GM03348 (cell line): ENCODE data around the gene CHST14.

ENCODE experiments used
- DNase-seq: peaks from one replicate; pipeline ENCODE4 v3.0.0; 2012; ENCODE audit warnings: low spot score

Gene CHST14

DNA sequence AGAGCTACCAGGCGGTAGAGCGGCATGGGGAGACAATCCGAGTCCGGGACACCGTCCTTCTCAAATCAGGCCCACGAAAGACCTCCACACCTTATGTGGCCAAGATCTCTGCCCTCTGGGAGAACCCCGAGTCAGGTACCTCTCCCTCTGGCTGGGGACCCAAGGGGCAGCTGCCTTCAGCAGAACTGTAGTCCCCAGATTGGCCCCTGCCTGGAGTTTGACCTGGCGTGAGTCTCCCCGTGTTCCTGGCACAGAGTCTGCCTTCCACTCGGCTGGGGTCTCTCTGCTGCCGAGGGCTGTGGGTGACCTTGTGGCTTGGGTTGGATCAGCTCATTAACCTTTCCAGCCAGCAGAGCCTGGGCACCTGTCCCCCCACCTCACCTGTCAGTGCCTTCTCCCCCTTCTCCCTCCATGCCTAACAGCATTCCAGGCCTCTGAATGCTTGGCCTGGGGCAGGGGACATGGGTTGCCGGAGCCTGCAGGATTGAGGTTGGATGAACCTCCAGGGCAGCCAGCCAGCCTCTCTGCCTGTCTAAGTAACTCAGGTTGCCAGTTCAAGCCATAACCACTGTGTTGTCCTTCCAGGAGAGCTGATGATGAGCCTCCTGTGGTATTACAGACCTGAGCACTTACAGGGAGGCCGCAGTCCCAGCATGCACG is 6.8 kb upstream of the CHST14 start:
- DNase-seq, result no peak

DNA sequence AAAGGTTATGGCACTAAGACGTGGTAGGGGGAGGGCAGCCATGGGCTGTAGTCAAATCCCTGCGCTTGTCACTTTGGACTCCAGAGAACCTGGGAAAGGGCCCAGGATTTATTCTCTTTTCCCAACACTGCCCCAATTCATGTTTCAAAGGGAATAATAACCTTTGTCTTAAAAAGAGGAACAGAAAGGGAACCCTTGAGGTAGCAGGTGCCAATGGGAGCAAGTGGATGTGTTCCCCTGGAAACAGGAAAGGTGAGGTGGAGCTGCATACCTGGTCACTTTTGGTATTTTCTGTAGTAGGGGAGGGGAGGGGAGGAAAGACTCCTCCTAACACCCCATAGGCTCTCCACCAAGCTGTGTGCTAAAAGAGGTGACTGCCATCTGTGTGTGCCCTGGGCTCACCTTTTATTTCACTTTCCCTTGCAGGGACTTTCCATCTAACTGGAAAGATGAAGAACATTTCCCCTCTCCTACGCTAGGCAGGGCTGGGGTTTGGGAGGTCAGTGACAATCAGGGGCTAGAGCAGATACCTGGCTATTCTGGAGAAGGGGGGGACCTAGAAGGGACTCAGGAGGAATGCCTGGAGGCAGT is 6.1 kb upstream of the CHST14 start:
- no peak for DNase-seq

DNA sequence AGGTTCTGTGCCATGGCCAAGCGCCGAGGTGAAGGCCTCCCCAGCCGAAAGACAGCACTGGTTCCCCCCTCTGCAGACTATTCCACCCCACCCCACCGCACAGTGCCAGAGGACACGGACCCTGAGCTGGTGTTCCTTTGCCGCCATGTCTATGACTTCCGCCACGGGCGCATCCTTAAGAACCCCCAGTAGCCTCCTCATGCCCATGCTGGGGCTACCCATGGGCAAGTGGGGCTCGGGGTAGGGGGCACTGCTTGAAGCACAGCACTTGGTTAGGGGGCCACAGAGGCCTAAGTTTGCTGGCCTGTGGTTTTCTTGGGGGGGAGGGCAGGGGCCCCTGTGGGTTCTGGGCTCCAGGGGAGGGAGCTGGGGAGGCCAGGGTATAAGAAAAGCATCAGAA is 4.8 kb upstream of the CHST14 start:
- no peak for DNase-seq

DNA sequence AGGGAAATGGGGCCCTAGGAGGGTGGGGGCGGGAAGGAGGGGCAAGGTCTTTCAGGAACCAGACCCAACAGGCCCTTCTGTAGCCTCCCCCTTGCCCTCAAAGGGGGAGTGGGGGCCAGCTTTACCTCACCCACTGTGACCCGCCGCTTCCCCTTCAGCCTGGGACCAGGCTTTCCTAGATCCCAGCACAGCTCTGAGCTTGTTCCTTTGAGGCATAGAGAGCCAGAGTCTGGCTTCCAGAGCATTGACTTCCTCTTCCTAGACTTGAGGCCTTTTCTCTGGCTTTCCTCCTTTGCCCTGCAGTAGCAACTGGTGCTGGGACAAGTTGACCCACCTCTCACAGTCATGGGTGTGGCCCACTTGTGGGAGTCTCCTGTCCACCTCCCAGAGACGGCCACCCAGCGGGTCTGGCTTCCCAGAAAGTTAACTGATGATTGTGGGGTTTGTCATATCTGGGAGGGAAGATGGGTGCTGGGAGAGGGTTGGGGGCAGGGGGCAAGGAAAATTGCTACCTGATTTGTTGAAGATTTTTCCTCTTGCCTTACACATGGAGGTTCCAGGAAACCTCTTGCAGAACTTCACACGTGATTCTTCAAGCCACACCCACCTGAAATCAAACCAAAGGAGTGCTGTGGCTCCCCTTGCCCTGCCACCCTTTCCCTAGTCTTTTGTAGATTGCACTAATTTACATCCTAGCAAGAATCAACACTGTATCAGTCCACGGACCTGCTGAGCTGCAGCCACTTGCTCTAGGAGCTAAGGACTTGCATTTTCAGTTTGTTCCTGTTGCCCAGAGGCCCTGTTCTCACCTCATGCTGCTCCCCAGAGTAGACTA is 4.1 kb upstream of the CHST14 start:
- no peak for DNase-seq

DNA sequence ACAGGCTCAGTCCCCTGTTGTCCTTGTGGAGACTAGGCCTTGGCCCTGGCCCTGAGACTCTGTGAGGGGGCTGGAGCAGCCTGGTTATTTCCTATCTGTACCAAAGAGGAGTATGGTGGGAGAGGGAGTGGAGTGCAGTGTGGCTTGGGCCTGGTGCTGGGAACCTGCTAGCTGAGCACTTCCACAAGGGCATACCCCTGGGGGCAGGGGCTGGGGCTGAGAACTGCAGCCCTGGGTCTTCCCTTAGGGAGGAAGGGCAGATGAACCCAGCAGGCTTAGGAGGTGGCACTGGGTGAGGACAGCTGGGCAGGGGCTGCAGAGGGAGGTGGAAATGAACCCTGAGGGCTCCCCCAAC is 3.5 kb upstream of the CHST14 start:
- DNase-seq, result no peak

DNA sequence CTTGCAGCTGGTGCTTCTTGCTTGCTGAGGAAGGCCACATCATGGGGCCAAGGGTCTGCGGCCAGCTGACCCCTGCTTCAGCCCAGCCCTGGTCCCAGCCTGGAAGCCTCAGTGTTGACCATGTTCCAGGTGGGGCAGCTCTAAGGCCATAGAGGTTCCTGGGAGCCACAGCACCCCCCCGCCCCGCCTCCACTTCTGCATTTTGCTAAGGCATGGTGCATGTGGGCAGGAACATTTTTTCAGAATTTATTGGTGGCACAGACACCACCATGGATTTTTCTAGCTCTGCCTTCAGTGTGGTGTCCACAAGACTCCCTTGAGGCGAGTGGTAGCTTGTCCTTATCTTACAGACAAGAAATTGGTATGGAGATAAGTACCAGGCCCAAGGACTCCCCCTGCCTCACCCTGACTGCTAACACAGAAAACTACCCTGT is 1.9 kb upstream of the CHST14 start:
- no peak for DNase-seq

DNA sequence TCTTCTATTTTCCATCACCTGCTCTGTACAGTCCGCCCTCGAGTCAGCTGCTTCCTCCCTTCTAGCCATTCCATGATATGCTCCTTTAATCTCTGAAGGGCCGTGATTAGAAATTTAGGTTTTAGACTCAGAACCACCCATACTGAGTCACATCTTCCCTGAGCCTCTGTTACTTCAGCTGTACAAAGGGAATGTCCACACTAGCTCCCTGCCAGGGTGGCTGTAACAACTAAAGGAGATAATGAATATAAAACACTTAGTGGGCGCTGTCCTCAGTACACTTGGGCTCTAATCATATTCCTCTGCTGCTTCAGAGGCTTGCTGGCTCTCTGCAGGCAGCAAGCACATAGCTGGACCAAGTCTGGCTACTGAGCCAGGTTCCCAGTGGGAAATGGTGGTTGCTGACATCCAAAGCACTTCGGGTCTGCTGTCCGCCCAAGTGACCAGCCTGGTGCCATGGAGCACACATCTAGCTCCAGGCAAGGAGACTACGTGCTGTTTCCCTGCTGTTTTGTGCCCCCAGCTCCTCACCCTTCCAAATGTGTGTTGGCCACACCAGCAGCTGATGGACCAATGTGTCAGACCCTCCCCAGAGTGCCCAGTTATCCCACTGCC is 901 bp upstream of the CHST14 start:
- DNase-seq, result no peak

DNA sequence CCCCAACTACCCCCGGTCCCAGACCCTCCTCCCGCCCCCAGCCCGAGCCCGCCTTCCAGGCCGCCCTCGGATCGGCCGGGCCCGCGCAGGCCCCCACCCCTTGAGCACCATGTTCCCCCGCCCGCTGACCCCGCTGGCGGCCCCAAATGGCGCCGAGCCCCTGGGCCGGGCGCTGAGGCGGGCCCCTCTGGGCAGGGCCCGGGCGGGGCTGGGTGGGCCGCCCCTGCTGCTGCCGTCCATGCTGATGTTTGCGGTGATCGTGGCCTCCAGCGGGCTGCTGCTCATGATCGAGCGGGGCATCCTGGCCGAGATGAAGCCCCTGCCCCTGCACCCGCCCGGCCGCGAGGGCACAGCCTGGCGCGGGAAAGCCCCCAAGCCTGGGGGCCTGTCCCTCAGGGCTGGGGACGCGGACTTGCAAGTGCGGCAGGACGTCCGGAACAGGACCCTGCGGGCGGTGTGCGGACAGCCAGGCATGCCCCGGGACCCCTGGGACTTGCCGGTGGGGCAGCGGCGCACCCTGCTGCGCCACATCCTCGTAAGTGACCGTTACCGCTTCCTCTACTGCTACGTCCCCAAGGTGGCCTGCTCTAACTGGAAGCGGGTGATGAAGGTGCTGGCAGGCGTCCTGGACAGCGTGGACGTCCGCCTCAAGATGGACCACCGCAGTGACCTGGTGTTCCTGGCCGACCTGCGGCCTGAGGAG is 472 bp downstream of the CHST14 start:
- DNase-seq, result peak; percentile 57

DNA sequence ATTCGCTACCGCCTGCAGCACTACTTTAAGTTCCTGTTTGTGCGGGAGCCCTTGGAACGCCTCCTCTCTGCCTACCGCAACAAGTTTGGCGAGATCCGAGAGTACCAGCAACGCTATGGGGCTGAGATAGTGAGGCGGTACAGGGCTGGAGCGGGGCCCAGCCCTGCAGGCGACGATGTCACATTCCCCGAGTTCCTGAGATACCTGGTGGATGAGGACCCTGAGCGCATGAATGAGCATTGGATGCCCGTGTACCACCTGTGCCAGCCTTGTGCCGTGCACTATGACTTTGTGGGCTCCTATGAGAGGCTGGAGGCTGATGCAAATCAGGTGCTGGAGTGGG is 995 bp downstream of the CHST14 start:
- no peak for DNase-seq

DNA sequence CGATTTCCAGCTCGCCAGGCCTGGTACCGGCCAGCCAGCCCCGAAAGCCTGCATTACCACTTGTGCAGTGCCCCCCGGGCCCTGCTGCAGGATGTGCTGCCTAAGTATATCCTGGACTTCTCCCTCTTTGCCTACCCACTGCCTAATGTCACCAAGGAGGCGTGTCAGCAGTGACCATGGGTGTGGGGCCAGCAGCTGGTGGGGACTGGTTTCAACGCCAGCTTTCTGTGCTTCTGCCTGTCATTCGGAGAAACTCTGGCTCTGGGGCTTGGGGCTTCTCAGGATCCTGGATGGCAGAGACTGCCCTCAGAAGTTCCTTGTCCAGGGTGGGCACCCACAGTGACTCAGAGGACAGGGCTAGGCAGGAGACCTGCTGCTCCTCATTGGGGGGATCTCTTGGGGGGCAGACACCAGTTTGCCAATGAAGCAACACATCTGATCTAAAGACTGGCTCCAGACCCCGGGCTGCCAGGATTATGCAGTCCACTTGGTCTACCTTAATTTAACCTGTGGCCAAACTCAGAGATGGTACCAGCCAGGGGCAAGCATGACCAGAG is 1.5 kb downstream of the CHST14 start:
- no peak for DNase-seq

DNA sequence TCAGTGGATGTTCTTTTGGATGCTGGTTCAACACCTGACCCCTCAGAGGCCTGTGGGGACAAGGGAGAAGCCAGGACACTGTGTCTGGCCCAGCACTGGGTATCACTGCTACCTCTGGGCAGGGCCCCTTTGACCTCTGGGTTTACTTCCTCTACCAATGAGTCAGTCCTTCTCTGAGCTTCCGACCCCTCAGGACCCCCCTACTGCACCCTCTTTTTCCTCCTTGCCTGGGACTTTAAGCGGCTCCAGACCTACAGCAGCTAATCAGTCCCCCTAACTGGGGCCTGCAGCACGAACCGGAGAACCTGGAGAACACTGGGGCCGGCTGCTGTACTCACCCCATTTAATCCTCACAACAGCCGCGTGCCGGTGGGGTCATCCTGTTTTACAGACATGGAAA is 3.8 kb downstream of the CHST14 start:
- no peak for DNase-seq

DNA sequence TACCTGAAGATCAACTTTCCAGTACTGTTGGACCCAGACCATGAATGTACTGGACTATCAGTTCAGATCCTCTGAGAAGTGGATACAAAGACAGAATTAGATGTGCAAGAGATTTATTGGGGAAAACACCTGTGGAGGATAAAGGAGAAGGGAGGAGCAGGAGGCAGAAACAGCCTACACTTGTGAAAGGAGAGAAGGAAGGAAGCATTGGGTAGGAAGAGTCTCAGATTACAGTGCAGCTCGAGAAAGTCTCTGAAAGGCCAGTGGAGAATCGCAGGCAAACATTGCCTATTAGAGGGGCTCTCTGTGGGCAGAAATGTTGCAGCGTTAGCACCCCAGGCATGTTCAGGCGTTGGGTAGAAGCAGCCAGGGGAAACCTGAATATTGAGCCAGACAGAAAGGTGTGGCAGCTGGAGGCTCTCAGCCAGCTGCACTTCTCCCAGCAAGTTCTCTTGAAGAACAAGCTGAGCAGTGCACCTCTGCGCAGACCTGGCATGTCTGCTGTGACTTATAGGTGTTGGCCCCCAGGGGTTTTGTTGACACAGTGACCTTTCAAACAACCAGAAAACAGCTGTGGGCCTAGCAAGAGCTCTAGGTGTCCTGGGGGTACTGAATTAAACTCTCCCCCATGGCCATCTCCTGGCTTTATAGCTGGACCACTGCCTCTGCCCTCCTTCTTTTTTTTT is 7.0 kb downstream of the CHST14 start:
- no peak for DNase-seq

DNA sequence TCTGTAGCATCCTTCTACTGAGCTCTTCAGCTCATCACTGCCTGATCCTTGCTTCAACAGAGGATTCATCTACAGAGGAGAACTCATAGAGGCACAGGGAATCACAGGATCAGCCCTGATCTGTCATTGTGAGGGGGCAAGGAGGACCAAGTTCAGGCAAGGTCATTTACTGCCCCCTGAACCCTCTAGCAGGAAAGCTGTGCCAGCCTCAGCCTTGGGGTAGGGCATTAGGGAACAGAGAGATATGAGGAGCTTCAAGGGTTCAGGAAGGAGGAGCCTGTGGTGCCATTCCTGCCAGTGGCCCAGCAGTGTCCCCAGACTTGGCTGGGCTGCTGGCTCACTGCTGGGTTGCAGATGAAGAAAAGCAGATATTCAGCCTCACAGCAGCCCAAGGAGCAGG is 8.2 kb downstream of the CHST14 start:
- no peak for DNase-seq

DNA sequence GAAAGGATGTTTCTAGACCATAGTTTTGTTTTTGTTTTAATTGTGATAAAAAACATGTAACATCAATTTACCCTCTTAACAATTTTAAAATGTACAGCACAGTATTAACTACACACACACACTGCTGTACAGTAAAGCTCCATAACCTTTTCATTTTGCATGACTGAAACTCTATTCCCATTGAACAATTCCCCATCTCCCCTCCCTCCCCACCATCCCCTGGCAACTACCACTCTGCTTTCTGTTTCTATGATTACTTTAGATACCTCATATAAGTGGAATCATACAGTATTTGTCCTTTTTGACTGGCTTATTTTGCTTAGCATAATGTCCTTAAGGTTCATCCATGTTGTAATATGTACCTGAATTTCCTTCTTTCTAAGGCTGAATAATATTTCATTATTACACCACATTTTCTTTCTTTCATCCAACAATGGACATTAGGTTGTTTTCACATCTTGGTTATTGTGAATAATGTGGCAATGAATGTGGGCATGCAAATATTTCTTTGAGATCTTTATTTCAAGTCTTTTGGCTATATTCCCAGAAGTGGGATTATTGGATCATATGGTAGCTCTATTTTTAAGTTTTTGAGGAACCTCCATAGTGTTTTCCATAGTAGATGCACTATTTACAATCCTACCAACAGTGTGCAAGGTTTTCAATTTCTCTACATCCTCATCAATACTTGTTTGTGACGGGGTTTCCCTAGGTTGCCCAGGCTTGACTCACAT is 10.7 kb downstream of the CHST14 start:
- no peak for DNase-seq

DNA sequence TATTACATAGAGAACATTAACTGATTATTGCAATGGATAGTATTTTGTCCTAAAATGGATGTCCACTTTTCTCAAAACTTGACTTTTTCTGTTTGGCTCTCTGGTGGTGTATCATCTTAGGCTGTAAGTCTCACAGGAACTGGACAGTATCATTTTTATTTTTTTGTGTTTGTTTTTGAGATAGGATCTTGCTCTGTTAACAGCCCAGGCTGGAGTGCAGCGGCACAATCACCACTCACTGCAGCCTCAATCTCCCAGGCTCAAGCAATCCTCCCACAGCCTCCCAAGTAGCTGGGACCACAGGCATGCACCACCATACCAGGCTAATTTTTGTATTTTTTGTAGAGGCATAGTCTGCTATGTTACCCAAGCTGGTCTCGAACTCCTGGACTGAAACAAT is 13.1 kb downstream of the CHST14 start:
- DNase-seq, result no peak

DNA sequence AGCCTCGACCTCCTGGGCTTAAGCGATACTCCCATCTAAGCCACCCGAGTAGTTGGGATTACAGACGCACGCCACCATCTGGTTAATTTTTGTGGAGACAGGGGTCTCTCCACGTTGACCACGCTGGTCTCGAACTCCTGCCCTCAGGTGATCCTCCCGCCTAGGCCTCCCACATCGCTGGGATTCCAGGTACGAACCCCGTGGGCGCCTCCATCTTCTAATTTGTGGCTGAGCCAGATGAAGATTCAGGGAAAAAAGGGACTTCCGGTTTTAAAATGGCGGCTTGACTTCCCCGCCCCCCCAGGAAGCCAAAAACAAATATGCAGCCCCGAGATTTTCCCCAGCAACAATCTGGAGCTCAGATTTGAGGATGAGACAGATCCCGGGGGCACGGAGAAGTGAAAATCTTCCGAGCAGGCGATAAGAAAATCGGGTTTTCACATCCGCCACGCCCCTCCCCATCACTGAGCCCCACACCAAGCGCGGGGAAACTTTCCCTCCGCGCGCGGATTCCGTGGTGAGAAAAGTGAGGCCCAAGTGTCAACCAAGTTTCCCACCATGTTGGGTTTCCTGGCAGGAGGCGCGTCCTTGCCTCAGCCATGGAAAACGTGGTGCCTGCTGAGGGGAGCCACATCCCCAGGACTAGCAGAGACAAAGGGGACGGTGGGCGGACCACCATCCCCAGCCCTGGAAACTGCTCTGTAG is 15.4 kb downstream of the CHST14 start:
- no peak for DNase-seq

DNA sequence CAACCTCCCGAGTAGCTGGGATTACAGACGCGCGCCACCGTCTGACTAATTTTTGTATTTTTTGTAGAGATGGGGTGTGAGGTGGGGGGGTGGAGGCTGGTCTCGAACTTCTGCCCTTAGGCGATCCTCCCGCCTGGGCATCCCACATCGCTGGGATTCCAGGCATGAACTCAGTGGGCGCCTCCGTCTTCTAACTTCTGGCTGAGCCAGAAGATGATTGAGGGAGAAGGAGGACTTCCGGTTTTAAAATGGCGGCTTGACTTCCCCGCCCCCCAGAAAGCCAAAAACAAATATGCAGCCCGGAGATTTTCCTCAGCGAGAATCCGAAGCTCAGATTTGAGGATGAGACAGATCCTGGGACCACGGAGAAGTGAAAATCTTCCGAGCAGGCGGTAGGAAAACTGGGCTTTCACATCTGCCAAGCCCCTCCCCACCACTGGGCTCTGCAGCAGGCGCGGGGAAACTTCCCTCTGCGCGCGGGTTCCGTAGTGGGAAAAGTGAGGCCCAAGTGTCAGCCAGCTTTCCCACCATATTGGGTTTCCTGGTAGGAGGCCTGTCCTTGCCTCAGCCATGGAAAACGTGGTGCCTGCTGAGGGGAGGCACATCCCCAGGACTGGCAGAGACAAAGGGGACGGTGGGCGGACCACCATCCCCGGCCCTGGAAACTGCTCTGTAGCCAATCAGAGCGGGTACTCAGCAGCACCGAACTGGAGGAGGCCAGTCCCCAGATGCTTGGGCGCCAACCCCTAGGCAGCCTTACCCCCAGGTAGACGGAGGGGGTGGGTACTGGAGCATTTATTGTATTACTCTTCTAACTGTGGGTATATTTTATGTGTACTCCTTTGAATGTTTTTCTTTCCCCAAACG is 17.3 kb downstream of the CHST14 start:
- DNase-seq, result no peak

DNA sequence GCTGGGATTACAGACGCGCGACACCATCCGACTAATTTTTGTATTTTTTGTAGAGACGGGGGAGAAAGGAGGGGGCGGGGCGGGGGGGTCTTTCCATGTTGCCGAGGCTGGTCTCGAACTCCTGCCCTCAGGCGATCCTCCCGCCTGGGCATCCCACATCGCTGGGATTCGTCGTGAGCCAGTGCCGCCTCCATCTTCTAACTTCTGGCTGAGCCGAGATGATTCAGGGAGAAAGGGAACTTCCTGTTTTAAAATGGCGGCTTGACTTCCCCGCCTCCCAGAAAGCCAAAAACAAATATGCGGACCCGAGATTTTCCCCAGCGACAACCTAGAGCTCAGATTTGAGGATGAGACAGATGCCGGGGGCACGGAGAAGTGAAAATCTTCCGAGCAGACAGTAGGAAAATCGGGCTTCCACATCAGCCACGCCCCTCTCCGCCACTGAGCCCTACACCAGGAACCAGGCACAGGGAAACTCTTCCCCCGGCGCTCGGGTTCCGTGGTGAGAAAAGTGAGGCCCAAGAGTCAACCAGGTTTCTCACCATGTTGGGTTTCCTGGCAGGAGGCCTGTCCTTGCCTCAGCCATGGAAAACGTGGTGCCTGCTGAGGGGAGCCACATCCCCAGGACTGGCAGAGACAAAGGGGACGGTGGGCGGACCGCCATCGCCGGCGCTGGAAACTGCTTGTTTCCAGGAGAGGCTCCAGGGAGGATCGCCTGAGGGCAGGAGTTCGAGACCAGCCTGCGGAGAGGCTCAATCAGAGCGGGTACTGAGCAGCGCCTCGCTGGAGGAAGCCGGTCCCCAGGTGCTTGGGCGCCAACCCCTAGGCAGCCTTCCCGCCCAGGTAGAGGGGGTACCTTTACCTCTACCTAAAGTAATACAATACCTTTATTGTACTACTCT is 18.7 kb downstream of the CHST14 start:
- no peak for DNase-seq
